Activated naive CD4-positive, alpha-beta T cell treated with anti-CD3 and anti-CD28 coated beads for 36 hours (primary cell): Measurements from ENCODE around the gene ATAD1. TPM values are rescaled to one million over a fixed set of nuclear protein-coding genes. Genes with fewer than 3 reads are reported as not detected.
A peak's percentile ranks its signal among the peaks of the same experiment; 100 is the strongest.
"Not testable (repeated sequence)": the region's sequence is repeated elsewhere in the genome, so short reads cannot be mapped to it uniquely, and the experiment has no call there.

Experiments
- CTCF ChIA-PET: fragments of 350-600 bp; sonication (Branson Sonifier 250); formaldehyde crosslinking; loops from one replicate; lab custom pipeline; 2021; ENCODE audit warnings: antibody characterized with exemption; lab: Charles Lee
- DNase-seq: peaks from one replicate; pipeline ENCODE4 v3.0.0-alpha.2; 2020
- H3K27ac Mint-ChIP-seq: one replicate; pipeline ENCODE4 v1.8.0; 2021; ENCODE audit warnings: mild to moderate bottlenecking, mixed read lengths
- H3K27me3 Mint-ChIP-seq: one replicate; pipeline ENCODE4 v1.8.0; 2021; ENCODE audit warnings: low read depth, mixed read lengths
- H3K36me3 Mint-ChIP-seq: one replicate; pipeline ENCODE4 v1.8.0; 2021; ENCODE audit warnings: low read depth, mixed read lengths
- H3K4me1 Mint-ChIP-seq: one replicate; pipeline ENCODE4 v1.8.0; 2021; ENCODE audit warnings: low read depth, mixed read lengths
- H3K4me3 Mint-ChIP-seq: one replicate; pipeline ENCODE4 v1.8.0; 2021; ENCODE audit warnings: mild to moderate bottlenecking, moderate library complexity, mixed read lengths
- H3K9me3 Mint-ChIP-seq: one replicate; pipeline ENCODE4 v1.8.0; 2021; ENCODE audit warnings: mixed read lengths
- intact Hi-C: fragments of 100-400 bp; cut with micrococcal nuclease; formaldehyde crosslinking; loops from one replicate; pipeline ENCODE4 v1.15.1; 2023
- total RNA-seq, 2 experiments: library from RNA; stranded (reverse); gene quantifications; one replicate each; pipeline ENCODE4 v1.2.3, GENCODE V29; 2021

Gene ATAD1
- 10 to 100 TPM; 47.4 to 53.7 TPM for total RNA-seq

- H3K9me3 Mint-ChIP-seq, result no peaks in the 10 kb centered on the region
- CTCF ChIA-PET, result interaction anchor here (0.6 to 2.3 kb wide), 3 partner anchors 10 to 692 kb away, joined by 3 to 14 read pairs (median 5); partner anchors contain the start of gene MINPP1
- peak within 1 kb of the TSS; percentile 87 for H3K4me3 Mint-ChIP-seq
- H3K4me1 Mint-ChIP-seq, result peaks cover 28% of the 10 kb centered on the region
- H3K27me3 Mint-ChIP-seq, result no peaks in the 10 kb centered on the region
- DNase-seq, result peak; percentile 90
- H3K36me3 Mint-ChIP-seq, result peaks cover 3% of the 10 kb centered on the region
- intact Hi-C loops, result loop anchor here (1.0 to 5.0 kb wide), 11 partner anchors 12 to 1174 kb away; partner anchors contain the start of genes FAS, GLUD1, PAPSS2 and SHLD2
- H3K27ac Mint-ChIP-seq, result peak within 1 kb of the TSS; percentile 94
Measured at GRCh38 chr10:87817609-87818504, at the start of gene ATAD1. Gene ATAD1 (minus strand): TSS chr10:87818226. CDS start chr10:87814599, 3,627 bp downstream.

DNA sequence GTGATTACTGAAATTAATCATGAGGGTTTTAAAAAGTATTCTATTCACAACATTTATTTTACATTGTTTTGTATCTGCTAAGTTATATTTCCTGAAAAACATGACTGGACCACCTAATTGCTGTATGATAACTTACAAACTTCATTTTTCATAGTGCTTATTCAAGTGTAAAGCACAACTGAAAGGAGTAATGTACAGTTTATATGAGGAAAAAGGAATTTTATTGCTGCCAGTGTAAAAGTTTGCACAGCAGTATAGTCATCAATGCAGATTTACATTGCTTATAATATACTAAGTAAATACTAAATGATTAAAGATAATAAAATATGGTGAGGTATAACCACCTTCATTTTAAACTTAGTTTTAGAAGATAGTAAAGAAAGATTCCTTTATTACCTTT lies 49.4 kb upstream of the ATAD1 start:
- Mint-ChIP-seq H3K36me3 (peaks cover 17% of the 10 kb centered on the region), H3K27me3 (no peaks in the 10 kb centered on the region), H3K4me3 (peak overlapping the region; percentile 46), H3K9me3 (no peaks in the 10 kb centered on the region), H3K4me1 (peaks cover 46% of the 10 kb centered on the region), H3K27ac (no peak overlapping the region)
- intact Hi-C loops, result no loop called here
- DNase-seq, result no peak
- CTCF ChIA-PET, result no interaction called here

DNA sequence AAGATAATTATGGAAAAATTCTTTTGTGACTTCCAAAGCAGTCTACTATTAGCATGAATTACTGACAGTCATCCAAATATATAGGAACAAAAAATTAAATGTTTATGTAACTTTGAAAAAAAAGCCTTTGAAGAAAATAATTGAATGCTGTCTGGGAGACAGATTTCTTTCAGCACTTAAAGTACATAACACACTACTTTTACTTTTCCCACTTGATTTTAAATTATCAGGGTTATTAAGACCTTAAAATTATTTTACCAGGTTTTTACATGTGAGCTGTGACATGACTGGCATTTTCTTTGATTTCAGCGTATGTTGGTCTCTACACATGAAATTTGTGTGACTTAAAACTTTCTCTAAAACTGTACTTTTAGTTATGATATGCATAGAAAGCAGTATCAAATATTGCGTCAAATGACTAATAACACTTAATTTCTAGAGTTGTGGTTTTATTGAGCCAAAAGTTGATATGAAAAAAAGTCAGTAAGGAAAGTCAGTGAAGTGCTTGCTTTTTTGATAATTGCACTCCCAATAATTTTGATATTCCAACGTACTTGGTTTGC lies 48.5 kb upstream of the ATAD1 start:
- no peak overlapping the region for H3K27ac Mint-ChIP-seq
- H3K27me3 Mint-ChIP-seq, result peaks cover 1% of the 10 kb centered on the region
- H3K4me3 Mint-ChIP-seq, result peak overlapping the region; percentile 96
- H3K4me1 Mint-ChIP-seq, result peaks cover 50% of the 10 kb centered on the region
- CTCF ChIA-PET, result interaction anchor here (0.5 kb wide), 1 partner anchor 20 kb away, joined by 3 read pairs; no protein-coding TSS in a partner anchor
- DNase-seq, result no peak
- intact Hi-C loops, result loop anchor here (1.0 kb wide), 1 partner anchor 199 kb away; no protein-coding TSS in a partner anchor
- no peaks in the 10 kb centered on the region for H3K9me3 Mint-ChIP-seq
- H3K36me3 Mint-ChIP-seq, result peaks cover 17% of the 10 kb centered on the region

DNA sequence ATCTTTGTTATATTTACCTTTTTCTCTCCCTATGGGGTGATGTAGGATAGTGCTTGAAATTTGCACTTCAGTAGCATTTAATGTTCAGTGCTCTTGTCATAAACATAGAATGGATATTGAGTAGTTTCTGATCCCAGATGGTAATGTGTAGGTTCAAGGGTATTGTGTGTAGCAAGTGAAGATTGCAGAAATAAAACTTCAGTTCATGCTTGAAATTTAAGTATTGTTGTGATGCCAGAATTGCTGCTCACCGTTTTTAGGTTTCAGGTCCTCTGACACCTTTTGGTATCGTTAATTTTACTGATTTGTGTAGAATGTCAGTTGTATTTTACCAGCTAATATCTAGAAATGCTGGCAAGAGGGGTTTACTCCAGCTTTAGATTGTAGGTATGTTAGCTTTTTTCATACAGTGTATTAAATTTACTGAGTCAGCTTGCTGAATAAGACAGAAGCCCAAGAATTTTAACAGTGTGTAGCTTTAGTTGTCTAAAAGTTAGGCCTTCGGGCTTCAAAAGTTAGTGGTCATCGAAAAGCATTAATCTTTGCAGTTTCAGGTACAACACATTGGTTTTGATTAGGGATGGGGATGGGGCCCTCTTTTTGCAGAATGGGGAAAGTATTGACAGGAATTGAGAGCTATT lies 47.3 kb upstream of the ATAD1 start:
- no peak for DNase-seq
- peaks cover 13% of the 10 kb centered on the region for H3K36me3 Mint-ChIP-seq
- peaks cover 50% of the 10 kb centered on the region for H3K4me1 Mint-ChIP-seq
- H3K4me3 Mint-ChIP-seq, result peak overlapping the region; percentile 96
- H3K27ac Mint-ChIP-seq, result no peak overlapping the region
- H3K27me3 Mint-ChIP-seq, result peaks cover 3% of the 10 kb centered on the region
- CTCF ChIA-PET, result interaction anchor here (0.9 to 1.0 kb wide), 3 partner anchors 17 to 522 kb away, joined by 3 to 4 read pairs (median 3); no protein-coding TSS in a partner anchor
- no peaks in the 10 kb centered on the region for H3K9me3 Mint-ChIP-seq
- intact Hi-C loops, result loop anchor here (1.0 to 2.0 kb wide), 3 partner anchors 9 to 63 kb away; no protein-coding TSS in a partner anchor

- CTCF ChIA-PET, result interaction anchor here (0.5 to 1.0 kb wide), 2 partner anchors 39 to 250 kb away, joined by 3 read pairs; no protein-coding TSS in a partner anchor
- peaks cover 13% of the 10 kb centered on the region for H3K36me3 Mint-ChIP-seq
Measured at GRCh38 chr10:87864496-87865059, 46.6 kb upstream of the ATAD1 start.

DNA sequence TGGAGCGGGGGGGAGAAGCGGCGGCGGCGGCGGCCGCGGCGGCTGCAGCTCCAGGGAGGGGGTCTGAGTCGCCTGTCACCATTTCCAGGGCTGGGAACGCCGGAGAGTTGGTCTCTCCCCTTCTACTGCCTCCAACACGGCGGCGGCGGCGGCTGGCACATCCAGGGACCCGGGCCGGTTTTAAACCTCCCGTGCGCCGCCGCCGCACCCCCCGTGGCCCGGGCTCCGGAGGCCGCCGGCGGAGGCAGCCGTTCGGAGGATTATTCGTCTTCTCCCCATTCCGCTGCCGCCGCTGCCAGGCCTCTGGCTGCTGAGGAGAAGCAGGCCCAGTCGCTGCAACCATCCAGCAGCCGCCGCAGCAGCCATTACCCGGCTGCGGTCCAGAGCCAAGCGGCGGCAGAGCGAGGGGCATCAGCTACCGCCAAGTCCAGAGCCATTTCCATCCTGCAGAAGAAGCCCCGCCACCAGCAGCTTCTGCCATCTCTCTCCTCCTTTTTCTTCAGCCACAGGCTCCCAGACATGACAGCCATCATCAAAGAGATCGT lies 46.0 kb upstream of the ATAD1 start:
- Mint-ChIP-seq H3K36me3 (peaks cover 13% of the 10 kb centered on the region), H3K4me1 (peaks cover 44% of the 10 kb centered on the region), H3K4me3 (peak overlapping the region; percentile 96), H3K27ac (peak overlapping the region; percentile 81)
- H3K27me3 Mint-ChIP-seq, H3K9me3 Mint-ChIP-seq: not testable (repeated sequence)
- DNase-seq, result peak; percentile 25
- intact Hi-C loops, result loop anchor here (2.0 to 5.0 kb wide), 9 partner anchors 15 to 1018 kb away; partner anchors contain the start of genes PAPSS2 and STAMBPL1
- CTCF ChIA-PET, result interaction anchor here (0.5 to 3.6 kb wide), 3 partner anchors 39 to 525 kb away, joined by 3 to 14 read pairs (median 3); no protein-coding TSS in a partner anchor

More at GRCh38 chr10:87864496-87865059, 46.6 kb upstream of the ATAD1 start:
- peaks cover 3% of the 10 kb centered on the region for H3K27me3 Mint-ChIP-seq
- H3K9me3 Mint-ChIP-seq, result no peaks in the 10 kb centered on the region
- DNase-seq, result no peak
- H3K4me1 Mint-ChIP-seq, result peaks cover 47% of the 10 kb centered on the region
- peak overlapping the region; percentile 96 for H3K4me3 Mint-ChIP-seq
- intact Hi-C loops, result loop anchor here (1.0 to 5.0 kb wide), 9 partner anchors 10 to 1018 kb away; partner anchors contain the start of genes PAPSS2 and STAMBPL1
- H3K27ac Mint-ChIP-seq, result peak overlapping the region; percentile 81

DNA sequence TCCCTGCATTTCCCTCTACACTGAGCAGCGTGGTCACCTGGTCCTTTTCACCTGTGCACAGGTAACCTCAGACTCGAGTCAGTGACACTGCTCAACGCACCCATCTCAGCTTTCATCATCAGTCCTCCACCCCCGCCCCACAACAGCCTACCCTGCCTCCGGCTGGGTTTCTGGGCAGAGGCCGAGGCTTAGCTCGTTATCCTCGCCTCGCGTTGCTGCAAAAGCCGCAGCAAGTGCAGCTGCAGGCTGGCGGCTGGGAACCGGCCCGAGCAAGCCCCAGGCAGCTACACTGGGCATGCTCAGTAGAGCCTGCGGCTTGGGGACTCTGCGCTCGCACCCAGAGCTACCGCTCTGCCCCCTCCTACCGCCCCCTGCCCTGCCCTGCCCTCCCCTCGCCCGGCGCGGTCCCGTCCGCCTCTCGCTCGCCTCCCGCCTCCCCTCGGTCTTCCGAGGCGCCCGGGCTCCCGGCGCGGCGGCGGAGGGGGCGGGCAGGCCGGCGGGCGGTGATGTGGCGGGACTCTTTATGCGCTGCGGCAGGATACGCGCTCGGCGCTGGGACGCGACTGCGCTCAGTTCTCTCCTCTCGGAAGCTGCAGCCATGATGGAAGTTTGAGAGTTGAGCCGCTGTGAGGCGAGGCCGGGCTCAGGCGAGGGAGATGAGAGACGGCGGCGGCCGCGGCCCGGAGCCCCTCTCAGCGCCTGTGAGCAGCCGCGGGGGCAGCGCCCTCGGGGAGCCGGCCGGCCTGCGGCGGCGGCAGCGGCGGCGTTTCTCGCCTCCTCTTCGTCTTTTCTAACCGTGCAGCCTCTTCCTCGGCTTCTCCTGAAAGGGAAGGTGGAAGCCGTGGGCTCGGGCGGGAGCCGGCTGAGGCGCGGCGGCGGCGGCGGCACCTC lies 45.3 kb upstream of the ATAD1 start, which contains the start of the genes KLLN and PTEN:
Gene KLLN (minus strand): TSS at position 481 of the 891 bp plus-strand sequence. CDS start 1,046 bp downstream, outside the sequence.
Gene PTEN (plus strand): TSS at position 573 of the 891 bp plus-strand sequence. CDS start 845 bp downstream, outside the sequence.
- Mint-ChIP-seq H3K36me3 (peaks cover 8% of the 10 kb centered on the region), H3K4me3 (peak within 1 kb of the TSS; percentile 96), H3K27ac (peak within 1 kb of the TSS; percentile 95), H3K27me3 (peaks cover 3% of the 10 kb centered on the region), H3K4me1 (peaks cover 37% of the 10 kb centered on the region), H3K9me3 (no peaks in the 10 kb centered on the region)
- peak; percentile 83 for DNase-seq
- CTCF ChIA-PET, result interaction anchor here (0.7 to 3.6 kb wide), 4 partner anchors 159 to 526 kb away, joined by 3 to 14 read pairs (median 3); no protein-coding TSS in a partner anchor
- intact Hi-C loops, result loop anchor here (2.0 to 5.0 kb wide), 7 partner anchors 56 to 1019 kb away; partner anchors contain the start of genes PAPSS2 and STAMBPL1

DNA sequence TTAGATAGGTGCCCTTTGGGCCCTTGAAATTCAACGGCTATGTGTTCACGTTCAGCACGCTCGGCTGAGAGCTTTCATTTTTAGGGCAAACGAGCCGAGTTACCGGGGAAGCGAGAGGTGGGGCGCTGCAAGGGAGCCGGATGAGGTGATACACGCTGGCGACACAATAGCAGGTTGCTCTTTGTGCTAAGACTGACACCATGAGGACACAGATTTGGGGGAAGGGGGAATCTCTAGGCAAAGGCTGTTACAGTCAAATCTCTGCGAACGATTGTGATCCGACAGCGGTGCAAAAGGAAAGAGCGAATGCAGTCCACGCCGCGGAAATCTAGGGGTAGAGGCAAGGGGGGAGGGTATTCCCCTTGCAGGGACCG lies 44.6 kb upstream of the ATAD1 start:
- intact Hi-C loops, result loop anchor here (1.0 to 5.0 kb wide), 11 partner anchors 44 to 1020 kb away; partner anchors contain the start of genes ATAD1, PAPSS2 and STAMBPL1
- Mint-ChIP-seq H3K9me3 (no peaks in the 10 kb centered on the region), H3K27ac (peak overlapping the region; percentile 95), H3K36me3 (peaks cover 8% of the 10 kb centered on the region), H3K4me3 (peak overlapping the region; percentile 96), H3K4me1 (peaks cover 37% of the 10 kb centered on the region), H3K27me3 (peaks cover 3% of the 10 kb centered on the region)
- DNase-seq, result peak; percentile 79
- CTCF ChIA-PET, result interaction anchor here (0.6 to 3.6 kb wide), 7 partner anchors 30 to 529 kb away, joined by 3 to 14 read pairs (median 4); no protein-coding TSS in a partner anchor

DNA sequence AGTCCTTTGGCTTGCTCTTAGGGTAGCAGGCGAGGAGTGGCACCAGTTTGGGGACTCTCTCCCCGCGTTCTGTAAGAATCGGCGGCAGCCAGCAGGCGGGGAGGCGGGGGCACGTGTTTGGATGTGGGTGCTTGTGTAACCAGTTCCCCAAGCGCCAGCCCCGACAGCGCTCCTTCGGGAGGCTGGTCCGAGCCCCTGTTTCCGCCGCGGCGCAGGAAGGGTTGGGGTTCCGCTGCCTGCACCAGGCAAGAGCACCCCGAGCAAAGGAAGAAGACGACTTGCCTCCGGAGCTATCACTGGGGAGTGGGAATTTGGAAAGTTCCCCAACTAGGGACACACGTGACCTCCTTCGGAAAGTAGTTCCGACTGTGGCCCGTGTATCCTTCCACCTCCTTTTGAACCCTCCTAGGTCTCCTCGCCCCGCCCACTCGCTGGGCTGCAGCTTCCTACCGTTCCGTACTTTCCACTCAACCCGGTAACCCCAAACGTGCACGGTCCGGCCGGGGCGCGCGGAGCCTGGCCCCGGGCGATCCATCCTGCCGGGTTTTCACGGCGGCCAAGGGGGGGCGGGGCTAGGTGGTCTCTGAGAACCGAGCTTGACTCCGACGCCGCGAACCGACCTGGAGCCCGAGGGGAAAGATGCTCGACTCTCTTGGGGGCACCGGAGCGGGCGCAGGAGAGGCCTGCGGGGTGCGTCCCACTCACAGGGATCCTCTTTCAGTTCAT lies 44.1 kb upstream of the ATAD1 start:
- CTCF ChIA-PET, result interaction anchor here (0.6 to 3.6 kb wide), 10 partner anchors 30 to 530 kb away, joined by 3 to 14 read pairs (median 4); no protein-coding TSS in a partner anchor
- peak; percentile 95 for DNase-seq
- peaks cover 3% of the 10 kb centered on the region for H3K27me3 Mint-ChIP-seq
- no peaks in the 10 kb centered on the region for H3K9me3 Mint-ChIP-seq
- intact Hi-C loops, result loop anchor here (1.0 to 5.0 kb wide), 14 partner anchors 44 to 1020 kb away; partner anchors contain the start of genes ATAD1, PAPSS2 and STAMBPL1
- peak overlapping the region; percentile 95 for H3K27ac Mint-ChIP-seq
- H3K36me3 Mint-ChIP-seq, result peaks cover 8% of the 10 kb centered on the region
- H3K4me3 Mint-ChIP-seq, result peak overlapping the region; percentile 96
- H3K4me1 Mint-ChIP-seq, result peaks cover 33% of the 10 kb centered on the region
